Measurements from ENCODE around the gene TRIM33.

DNA sequence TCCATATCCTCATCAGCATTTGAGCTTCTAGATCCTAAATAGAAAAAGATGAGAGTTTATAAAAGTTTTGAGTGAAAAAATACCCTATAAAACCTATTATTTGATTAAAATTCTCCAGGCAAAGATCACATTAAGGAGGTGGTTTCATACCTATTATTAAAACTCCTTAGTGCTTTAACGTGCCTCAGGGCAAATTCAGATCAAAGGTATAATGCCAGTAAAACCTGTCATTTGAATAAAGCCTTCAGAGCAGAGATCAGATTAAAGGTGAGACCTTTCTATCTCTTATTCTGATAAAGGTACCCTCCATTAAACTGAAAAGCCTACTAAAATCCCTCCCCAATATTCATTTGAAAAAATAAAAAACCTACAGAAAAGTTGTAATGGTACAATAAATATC, 34.3 kb upstream of the TRIM33 start:
- TF ChIP-seq POLR2AphosphoS5 (IDR thresholded peaks at IDR 0.05) (no peak), POLR2A (IDR thresholded peaks at IDR 0.05) (no peak), EP300 (IDR thresholded peaks at IDR 0.05) (no peak)
- TF ChIP-seq, protein P1, sequence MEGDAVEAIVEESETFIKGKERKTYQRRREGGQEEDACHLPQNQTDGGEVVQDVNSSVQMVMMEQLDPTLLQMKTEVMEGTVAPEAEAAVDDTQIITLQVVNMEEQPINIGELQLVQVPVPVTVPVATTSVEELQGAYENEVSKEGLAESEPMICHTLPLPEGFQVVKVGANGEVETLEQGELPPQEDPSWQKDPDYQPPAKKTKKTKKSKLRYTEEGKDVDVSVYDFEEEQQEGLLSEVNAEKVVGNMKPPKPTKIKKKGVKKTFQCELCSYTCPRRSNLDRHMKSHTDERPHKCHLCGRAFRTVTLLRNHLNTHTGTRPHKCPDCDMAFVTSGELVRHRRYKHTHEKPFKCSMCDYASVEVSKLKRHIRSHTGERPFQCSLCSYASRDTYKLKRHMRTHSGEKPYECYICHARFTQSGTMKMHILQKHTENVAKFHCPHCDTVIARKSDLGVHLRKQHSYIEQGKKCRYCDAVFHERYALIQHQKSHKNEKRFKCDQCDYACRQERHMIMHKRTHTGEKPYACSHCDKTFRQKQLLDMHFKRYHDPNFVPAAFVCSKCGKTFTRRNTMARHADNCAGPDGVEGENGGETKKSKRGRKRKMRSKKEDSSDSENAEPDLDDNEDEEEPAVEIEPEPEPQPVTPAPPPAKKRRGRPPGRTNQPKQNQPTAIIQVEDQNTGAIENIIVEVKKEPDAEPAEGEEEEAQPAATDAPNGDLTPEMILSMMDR (IDR thresholded peaks at IDR 0.05) = no peak
